ENCODE data around the gene UBE2G1. TPM values are rescaled to one million over a fixed set of nuclear protein-coding genes. Genes with fewer than 3 reads are reported as not detected.
A peak's percentile ranks its signal among the peaks of the same experiment; 100 is the strongest.
"Not testable (repeated sequence)": the region's sequence is repeated elsewhere in the genome, so short reads cannot be mapped to it uniquely, and the experiment has no call there.

Gene UBE2G1
- total and polyA plus RNA-seq, 9 donors = 54.4 to 73.9 (median 64.8) TPM

DNA sequence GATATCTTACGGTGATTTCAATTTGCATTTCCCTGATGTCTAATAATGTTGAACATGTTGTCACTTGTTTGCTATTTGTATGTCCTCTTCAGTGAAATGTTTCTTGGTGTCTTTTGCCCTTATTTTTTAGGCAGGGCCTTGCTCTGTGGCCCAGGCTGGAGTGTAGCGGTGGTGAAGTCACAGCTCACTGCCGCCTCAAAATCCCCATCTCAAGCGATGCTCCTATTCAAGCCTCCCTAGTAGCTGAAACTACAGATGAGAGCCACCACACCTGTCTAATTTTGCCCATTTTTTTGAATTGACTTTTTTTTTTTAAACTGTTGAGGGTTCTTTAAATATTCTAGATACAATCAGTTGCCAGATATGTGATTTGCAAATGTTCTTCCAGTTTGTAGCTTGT lies 8.3 kb downstream of the UBE2G1 start:
- no CpG with 5 or more reads among the region's 4 CpGs for WGBS (ENCODE audit: insufficient coverage)
- no peaks in the 10 kb centered on the region for H3K4me1 ChIP-seq (ENCODE audit: control insufficient read depth, insufficient read depth, low read length)
- no peak for DNase-seq
- H3K27ac ChIP-seq (ENCODE audit: low read length) = no peak overlapping the region
- no peak overlapping the region for H3K4me3 ChIP-seq (ENCODE audit: low read length)
- no peaks in the 10 kb centered on the region for H3K27me3 ChIP-seq (ENCODE audit: control insufficient read depth, insufficient read depth, low read length)
- no peaks in the 10 kb centered on the region for H3K36me3 ChIP-seq (ENCODE audit: control insufficient read depth, insufficient read depth, low read length)
- no peaks in the 10 kb centered on the region for H3K9me3 ChIP-seq (replicated peaks; ENCODE audit: control insufficient read depth, low read depth, low read length)

DNA sequence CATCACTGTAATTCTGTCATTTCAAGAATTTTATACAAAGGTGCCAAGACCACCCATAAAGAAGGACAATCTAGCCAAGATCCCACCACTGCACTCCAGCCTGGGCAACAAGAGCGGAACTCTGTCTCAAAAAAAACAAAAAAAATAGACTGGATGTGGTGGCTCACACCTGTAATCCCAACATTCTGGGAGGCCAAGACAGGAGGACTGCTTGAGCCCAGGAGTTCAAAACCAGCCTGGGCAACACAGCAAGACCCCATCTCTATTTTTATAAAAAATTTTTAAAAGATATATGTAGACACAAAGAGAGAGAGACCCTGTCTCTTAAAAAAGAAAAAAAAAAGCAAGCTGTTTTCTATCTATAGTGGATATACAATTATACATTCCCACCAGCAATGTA lies 8.8 kb downstream of the UBE2G1 start:
- no peaks in the 10 kb centered on the region for H3K9me3 ChIP-seq (replicated peaks; ENCODE audit: control insufficient read depth, low read depth, low read length)
- DNase-seq = no peak
- no peaks in the 10 kb centered on the region for H3K4me1 ChIP-seq (ENCODE audit: control insufficient read depth, insufficient read depth, low read length)
- no peaks in the 10 kb centered on the region for H3K36me3 ChIP-seq (ENCODE audit: control insufficient read depth, insufficient read depth, low read length)
- WGBS (ENCODE audit: insufficient coverage) = 60% methylated on average over 1 of the region's 1 CpG
- H3K27ac ChIP-seq (ENCODE audit: low read length) = no peak overlapping the region
- no peaks in the 10 kb centered on the region for H3K27me3 ChIP-seq (ENCODE audit: control insufficient read depth, insufficient read depth, low read length)
- no peak overlapping the region for H3K4me3 ChIP-seq (ENCODE audit: low read length)

DNA sequence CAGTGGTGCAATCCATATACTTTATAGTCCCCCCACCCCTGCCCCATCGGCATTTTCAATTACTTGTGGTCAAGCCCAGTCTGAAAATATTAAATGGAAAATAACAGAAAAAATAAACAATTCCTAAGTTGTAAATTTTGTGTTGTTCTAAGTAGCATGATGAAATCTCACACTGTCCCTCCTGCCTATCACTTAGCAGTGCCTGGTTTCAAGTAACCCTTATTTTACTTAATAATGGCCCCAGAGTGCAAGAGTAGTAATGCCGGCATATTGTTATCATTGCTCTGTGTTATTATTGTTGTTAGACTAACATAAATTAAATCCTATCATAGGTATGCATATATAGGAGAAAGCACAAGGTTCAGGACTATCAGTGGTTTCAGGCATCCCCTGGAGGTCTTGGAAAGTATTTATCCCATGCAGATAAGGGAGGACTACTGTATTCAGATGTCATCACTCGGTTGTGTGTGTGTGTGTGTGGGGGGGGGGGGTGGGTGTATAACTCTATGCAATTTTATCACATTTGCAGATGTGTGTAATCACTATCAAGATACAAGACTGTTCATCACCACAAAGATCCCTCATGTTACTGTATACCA lies 9.3 kb downstream of the UBE2G1 start:
- DNase-seq = no peak
- Histone ChIP-seq H3K4me1 (ENCODE audit: control insufficient read depth, insufficient read depth, low read length) (no peaks in the 10 kb centered on the region), H3K9me3 (replicated peaks; ENCODE audit: control insufficient read depth, low read depth, low read length) (no peaks in the 10 kb centered on the region), H3K27me3 (ENCODE audit: control insufficient read depth, insufficient read depth, low read length) (no peaks in the 10 kb centered on the region), H3K4me3 (ENCODE audit: low read length) (no peak overlapping the region), H3K36me3 (ENCODE audit: control insufficient read depth, insufficient read depth, low read length) (no peaks in the 10 kb centered on the region), H3K27ac (ENCODE audit: low read length) (no peak overlapping the region)
- WGBS (ENCODE audit: insufficient coverage) = no CpG with 5 or more reads among the region's 3 CpGs

GRCh38 chr17:4354862-4355514 lies 11.5 kb downstream of the UBE2G1 start:
- H3K9me3 ChIP-seq (replicated peaks; ENCODE audit: control insufficient read depth, low read depth, low read length) = no peaks in the 10 kb centered on the region
- no peak overlapping the region for H3K4me3 ChIP-seq (ENCODE audit: low read length)
- H3K36me3 ChIP-seq (ENCODE audit: control insufficient read depth, insufficient read depth, low read length) = no peaks in the 10 kb centered on the region
- no peak for DNase-seq
- H3K27me3 ChIP-seq (ENCODE audit: control insufficient read depth, insufficient read depth, low read length) = no peaks in the 10 kb centered on the region
- peaks cover 3% of the 10 kb centered on the region for H3K4me1 ChIP-seq (ENCODE audit: control insufficient read depth, insufficient read depth, low read length)
- WGBS (ENCODE audit: insufficient coverage) = 84% methylated on average over 10 of the region's 11 CpGs
- no peak overlapping the region for H3K27ac ChIP-seq (ENCODE audit: low read length)

- no peak overlapping the region for H3K27ac ChIP-seq (ENCODE audit: low read length)
- no peak for DNase-seq
- H3K4me3 ChIP-seq (ENCODE audit: low read length) = no peak overlapping the region
- H3K9me3 ChIP-seq (replicated peaks; ENCODE audit: control insufficient read depth, low read depth, low read length) = no peaks in the 10 kb centered on the region
- no peaks in the 10 kb centered on the region for H3K36me3 ChIP-seq (ENCODE audit: control insufficient read depth, insufficient read depth, low read length)
- peaks cover 3% of the 10 kb centered on the region for H3K4me1 ChIP-seq (ENCODE audit: control insufficient read depth, insufficient read depth, low read length)
- H3K27me3 ChIP-seq (ENCODE audit: control insufficient read depth, insufficient read depth, low read length) = no peaks in the 10 kb centered on the region
- no CpG with 5 or more reads among the region's 2 CpGs for WGBS (ENCODE audit: insufficient coverage)
Observed at GRCh38 chr17:4354206-4354605, 12.3 kb downstream of the UBE2G1 start.

DNA sequence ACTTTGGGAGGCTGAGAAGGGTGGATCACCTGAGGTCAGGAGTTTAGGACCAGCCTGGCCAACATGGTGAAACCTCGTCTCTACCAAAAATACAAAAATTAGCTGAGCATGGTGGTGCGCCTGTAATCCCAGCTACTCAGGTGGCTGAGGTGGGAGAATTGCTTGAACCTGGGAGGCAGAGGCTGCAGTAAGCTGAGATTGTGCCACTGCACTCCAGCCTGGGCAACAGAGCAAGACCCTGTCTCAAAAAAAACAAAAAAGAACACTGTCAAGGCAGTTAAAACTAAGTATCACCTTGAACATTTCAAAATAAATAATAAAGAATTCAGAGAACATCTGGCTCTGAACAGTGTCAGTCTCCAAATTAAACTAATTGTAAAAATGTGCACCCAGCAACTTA lies 16.3 kb downstream of the UBE2G1 start:
- not testable (repeated sequence) for H3K27me3 ChIP-seq (ENCODE audit: control insufficient read depth, insufficient read depth, low read length); H3K9me3 ChIP-seq (replicated peaks; ENCODE audit: control insufficient read depth, low read depth, low read length); H3K27ac ChIP-seq (ENCODE audit: low read length); H3K4me1 ChIP-seq (ENCODE audit: control insufficient read depth, insufficient read depth, low read length); DNase-seq; H3K4me3 ChIP-seq (ENCODE audit: low read length); H3K36me3 ChIP-seq (ENCODE audit: control insufficient read depth, insufficient read depth, low read length)
- 100% methylated on average over 1 of the region's 2 CpGs for whole genome bisulfite sequencing (ENCODE audit: insufficient coverage)

GRCh38 chr17:4345581-4346252 lies 20.8 kb downstream of the UBE2G1 start:
- Histone ChIP-seq H3K4me1 (ENCODE audit: control insufficient read depth, insufficient read depth, low read length) (peaks cover 20% of the 10 kb centered on the region), H3K27ac (ENCODE audit: low read length) (peak overlapping the region; percentile 84), H3K4me3 (ENCODE audit: low read length) (no peak overlapping the region), H3K27me3 (ENCODE audit: control insufficient read depth, insufficient read depth, low read length) (no peaks in the 10 kb centered on the region), H3K9me3 (replicated peaks; ENCODE audit: control insufficient read depth, low read depth, low read length) (no peaks in the 10 kb centered on the region), H3K36me3 (ENCODE audit: control insufficient read depth, insufficient read depth, low read length) (no peaks in the 10 kb centered on the region)
- WGBS (ENCODE audit: insufficient coverage) = no CpG with 5 or more reads among the region's 2 CpGs
- peak; percentile 47 for DNase-seq

- Histone ChIP-seq H3K9me3 (replicated peaks; ENCODE audit: control insufficient read depth, low read depth, low read length) (no peaks in the 10 kb centered on the region), H3K27me3 (ENCODE audit: control insufficient read depth, insufficient read depth, low read length) (no peaks in the 10 kb centered on the region), H3K4me3 (ENCODE audit: low read length) (no peak overlapping the region), H3K36me3 (ENCODE audit: control insufficient read depth, insufficient read depth, low read length) (no peaks in the 10 kb centered on the region), H3K4me1 (ENCODE audit: control insufficient read depth, insufficient read depth, low read length) (peaks cover 21% of the 10 kb centered on the region), H3K27ac (ENCODE audit: low read length) (peak overlapping the region; percentile 84)
- no CpG with 5 or more reads among the region's 1 CpG for WGBS (ENCODE audit: insufficient coverage)
- peak; percentile 61 for DNase-seq
Observed at GRCh38 chr17:4344926-4345325, 21.5 kb downstream of the UBE2G1 start.

DNA sequence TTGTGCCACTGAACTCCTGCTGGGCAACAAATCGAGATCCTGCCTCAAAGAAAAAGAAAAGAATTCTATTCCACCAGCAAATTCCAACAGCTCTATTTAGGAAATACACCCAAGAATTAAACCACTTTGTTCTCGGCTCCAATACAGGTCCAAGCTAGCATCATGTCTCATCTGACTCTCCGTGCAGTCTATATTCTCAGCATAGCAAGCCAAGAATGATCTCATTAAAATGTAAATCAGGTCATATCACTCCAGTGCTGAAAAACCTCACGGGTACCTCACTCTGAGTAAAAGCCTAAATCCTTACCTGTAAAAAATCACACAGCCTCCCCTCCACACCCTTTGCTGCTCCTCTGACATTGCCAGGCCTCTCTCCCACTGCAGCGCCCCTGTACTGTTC lies 23.9 kb downstream of the UBE2G1 start:
- H3K27me3 ChIP-seq (ENCODE audit: control insufficient read depth, insufficient read depth, low read length) = no peaks in the 10 kb centered on the region
- no peaks in the 10 kb centered on the region for H3K9me3 ChIP-seq (replicated peaks; ENCODE audit: control insufficient read depth, low read depth, low read length)
- H3K36me3 ChIP-seq (ENCODE audit: control insufficient read depth, insufficient read depth, low read length) = no peaks in the 10 kb centered on the region
- no peak overlapping the region for H3K4me3 ChIP-seq (ENCODE audit: low read length)
- H3K27ac ChIP-seq (ENCODE audit: low read length) = peak overlapping the region; percentile 87
- peaks cover 23% of the 10 kb centered on the region for H3K4me1 ChIP-seq (ENCODE audit: control insufficient read depth, insufficient read depth, low read length)
- no peak for DNase-seq
- WGBS (ENCODE audit: insufficient coverage) = 42% methylated on average over 5 of the region's 5 CpGs

- Histone ChIP-seq H3K27ac (ENCODE audit: low read length) (peak overlapping the region; percentile 87), H3K4me3 (ENCODE audit: low read length) (no peak overlapping the region), H3K9me3 (replicated peaks; ENCODE audit: control insufficient read depth, low read depth, low read length) (no peaks in the 10 kb centered on the region), H3K4me1 (ENCODE audit: control insufficient read depth, insufficient read depth, low read length) (peaks cover 23% of the 10 kb centered on the region), H3K27me3 (ENCODE audit: control insufficient read depth, insufficient read depth, low read length) (no peaks in the 10 kb centered on the region), H3K36me3 (ENCODE audit: control insufficient read depth, insufficient read depth, low read length) (no peaks in the 10 kb centered on the region)
- DNase-seq = no peak
- WGBS (ENCODE audit: insufficient coverage) = 84% methylated on average over 4 of the region's 4 CpGs
Observed at GRCh38 chr17:4341616-4341977, 24.9 kb downstream of the UBE2G1 start.
